Tibial nerve (tissue), 4 donors: ENCODE results near the gene EOLA1. TPM values are rescaled to one million over a fixed set of nuclear protein-coding genes. Genes with fewer than 3 reads are reported as not detected.
"Not testable (repeated sequence)": the region's sequence is repeated elsewhere in the genome, so short reads cannot be mapped to it uniquely, and the experiment has no call there.

Experiments used
- DNase-seq, 2 donors: peaks; one replicate each; pipeline ENCODE4 v3.0.0-alpha.2; 2019; ENCODE audit warnings: low spot score in 2 of 2
- H3K27ac ChIP-seq, 4 donors: fragments of 200-600 bp; sonication (generic) in 3 of 4; one replicate each; pipeline ENCODE4 v1.5.1; 2017 to 2019; ENCODE audit warnings: mild to moderate bottlenecking in 1 of 4
- H3K27me3 ChIP-seq, 2 donors: fragments of 200-600 bp; sonication (generic) in 1 of 2; one replicate each; pipeline versions ENCODE4 v1.5.1 to v1.6.0; 2017 to 2019
- H3K36me3 ChIP-seq, 3 donors: fragments of 200-600 bp; sonication (generic); one replicate each; pipeline ENCODE4 v1.5.1; 2018 to 2019
- H3K4me1 ChIP-seq, 4 donors: fragments of 200-600 bp; sonication (generic) in 3 of 4; one replicate each; pipeline ENCODE4 v1.5.1; 2017 to 2019
- H3K4me3 ChIP-seq, 4 donors: fragments of 200-600 bp; sonication (generic) in 3 of 4; one replicate each; pipeline ENCODE4 v1.5.1; 2017 to 2019; ENCODE audit warnings: mild to moderate bottlenecking in 1 of 4, moderate library complexity in 1 of 4
- H3K9me3 ChIP-seq, 4 donors: fragments of 200-600 bp; sonication (generic) in 3 of 4; one replicate each; pipeline ENCODE4 v1.5.1; 2017 to 2019
- EP300 ChIP-seq, 2 donors: sonication (generic); formaldehyde crosslinking; IDR thresholded peaks; one replicate each; pipeline ENCODE4 v1.6.1; 2017; ENCODE audit warnings: antibody characterized with exemption in 2 of 2, mild to moderate bottlenecking in 1 of 2
- POLR2A ChIP-seq, 2 donors: fragments of 450-650 bp; IDR thresholded peaks; one replicate each; pipeline ENCODE4 v1.6.1; 2017; ENCODE audit warnings: antibody characterized with exemption in 2 of 2, mild to moderate bottlenecking in 2 of 2, moderate library complexity in 2 of 2
- WGBS, 2 donors: methylation state at CpG; one replicate each; pipeline ENCODE4 v1.1.5; 2018; 5-methylcytosine and 5-hydroxymethylcytosine counted together
- total RNA-seq, 4 donors: library from RNA; depleted of rRNA; stranded (reverse); fragments of >200 nt; gene quantifications; one replicate each; pipeline ENCODE4 v1.1.0, GENCODE V29; 2016
- TF ChIP-seq, protein P1 (sequence below), 5 experiments: fragments of 200-600 bp in 3 of 5; fragments of 450-650 bp in 2 of 5; sonication (generic) in 3 of 5; IDR thresholded peaks; one replicate each; pipeline ENCODE4 v1.5.1; 2016 to 2019; ENCODE audit warnings: antibody characterized with exemption in 5 of 5, mild to moderate bottlenecking in 3 of 5, moderate library complexity in 2 of 5

Gene EOLA1
- total RNA-seq, 4 donors from 2014 or later, result 9.8 to 16.5 (median 12.3) TPM

DNA sequence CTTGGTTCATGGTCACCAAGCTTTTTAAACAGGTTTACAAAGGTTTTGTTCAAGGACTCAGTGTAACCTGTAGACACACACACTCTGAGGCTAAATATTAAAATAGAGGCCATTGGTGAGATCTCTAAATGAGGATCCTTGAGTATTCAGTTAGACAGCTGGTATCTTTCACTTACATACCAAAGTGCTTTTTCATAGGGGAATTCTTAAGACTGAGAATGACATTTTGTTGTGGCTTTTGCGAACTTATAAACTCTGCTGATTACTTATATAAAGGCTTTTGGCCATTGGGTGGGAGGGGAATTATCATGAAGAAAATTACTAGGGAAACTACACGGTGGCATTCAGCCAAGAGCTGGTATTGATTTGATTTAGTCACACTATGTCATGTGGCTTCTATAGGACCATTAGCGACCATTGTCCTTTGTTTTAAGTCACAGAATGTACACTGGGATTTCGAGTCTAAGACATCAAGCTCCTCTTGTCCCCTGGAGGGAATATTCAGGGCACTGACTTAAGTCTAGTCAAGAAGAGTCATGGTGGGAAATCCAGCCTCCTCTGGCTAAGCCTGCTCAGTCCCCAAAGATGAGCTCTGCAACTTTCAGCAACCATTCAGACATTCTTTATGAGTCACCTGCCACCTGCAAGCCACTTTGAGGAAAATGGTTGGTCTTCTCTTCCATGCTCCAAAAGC is 10.6 kb downstream of the EOLA1 start:
- WGBS, 2 donors, result no CpG with 5 or more reads among the region's 4 CpGs
- DNase-seq, H3K36me3 ChIP-seq, H3K9me3 ChIP-seq, H3K4me1 ChIP-seq, H3K4me3 ChIP-seq, H3K27ac ChIP-seq, H3K27me3 ChIP-seq: not testable (repeated sequence)

DNA sequence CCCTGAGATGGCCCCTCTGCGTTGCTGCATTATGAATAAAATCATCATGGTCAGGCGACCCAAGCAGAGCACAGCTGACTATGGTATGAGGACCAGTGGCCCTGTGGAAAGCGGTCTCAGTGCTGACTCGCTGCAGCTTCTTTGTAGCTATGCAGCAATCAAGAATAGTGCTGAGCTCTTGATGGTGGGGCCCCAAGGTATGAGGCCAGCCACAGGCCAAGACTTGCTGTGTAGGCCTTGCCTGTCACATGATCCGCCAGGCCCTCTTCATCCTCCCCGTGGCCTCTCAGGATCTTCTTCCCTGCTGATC is 11.1 kb downstream of the EOLA1 start:
- not testable (repeated sequence) for H3K4me1 ChIP-seq, H3K4me3 ChIP-seq, DNase-seq, H3K27me3 ChIP-seq, H3K27ac ChIP-seq, H3K36me3 ChIP-seq, H3K9me3 ChIP-seq
- WGBS, 2 donors, result no CpG with 5 or more reads among the region's 6 CpGs

DNA sequence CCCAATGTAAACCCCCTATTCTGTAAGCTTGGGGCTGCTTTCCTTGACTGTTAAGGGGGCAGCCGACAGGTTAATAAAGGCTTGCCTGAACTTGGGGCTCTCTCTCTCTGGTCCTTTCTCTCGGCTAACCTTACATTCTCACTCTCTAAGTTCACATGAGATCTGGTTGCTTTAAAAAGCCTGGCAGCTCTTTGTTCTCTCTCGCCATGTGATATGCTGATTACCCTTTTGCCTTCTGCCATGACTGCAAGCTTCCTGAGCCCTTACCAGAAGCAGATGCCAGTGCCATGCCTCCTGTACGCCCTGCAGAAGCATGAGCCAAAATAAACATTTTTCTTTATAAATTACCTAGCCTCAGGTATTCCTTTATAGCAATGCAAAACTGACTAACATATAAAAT is 14.4 kb downstream of the EOLA1 start:
- WGBS, 2 donors, result no CpG with 5 or more reads among the region's 4 CpGs
- H3K4me3 ChIP-seq, H3K4me1 ChIP-seq, H3K27me3 ChIP-seq, H3K36me3 ChIP-seq, H3K27ac ChIP-seq, H3K9me3 ChIP-seq, DNase-seq: not testable (repeated sequence)

DNA sequence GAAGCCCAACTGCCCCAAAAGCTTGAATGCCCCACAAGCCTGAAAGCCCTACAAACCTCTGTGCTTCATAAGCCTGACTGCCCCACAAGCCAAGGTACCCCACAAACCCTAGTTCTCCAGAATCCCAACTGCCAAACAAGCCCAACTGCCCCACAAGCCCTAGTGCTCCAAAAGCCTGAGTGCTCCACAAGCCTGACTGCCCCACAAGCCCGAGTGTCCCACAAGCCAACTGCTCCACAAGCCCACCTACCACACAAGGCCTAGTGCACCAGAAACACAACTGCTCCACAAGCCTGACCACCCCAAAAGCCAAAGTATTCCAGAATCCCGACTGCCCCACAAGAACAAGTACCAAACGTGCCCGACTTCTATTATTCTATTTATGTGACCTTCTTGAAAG is 22.5 kb downstream of the EOLA1 start:
- H3K36me3 ChIP-seq, result no peaks in the 10 kb centered on the region
- TF ChIP-seq, protein P1, sequence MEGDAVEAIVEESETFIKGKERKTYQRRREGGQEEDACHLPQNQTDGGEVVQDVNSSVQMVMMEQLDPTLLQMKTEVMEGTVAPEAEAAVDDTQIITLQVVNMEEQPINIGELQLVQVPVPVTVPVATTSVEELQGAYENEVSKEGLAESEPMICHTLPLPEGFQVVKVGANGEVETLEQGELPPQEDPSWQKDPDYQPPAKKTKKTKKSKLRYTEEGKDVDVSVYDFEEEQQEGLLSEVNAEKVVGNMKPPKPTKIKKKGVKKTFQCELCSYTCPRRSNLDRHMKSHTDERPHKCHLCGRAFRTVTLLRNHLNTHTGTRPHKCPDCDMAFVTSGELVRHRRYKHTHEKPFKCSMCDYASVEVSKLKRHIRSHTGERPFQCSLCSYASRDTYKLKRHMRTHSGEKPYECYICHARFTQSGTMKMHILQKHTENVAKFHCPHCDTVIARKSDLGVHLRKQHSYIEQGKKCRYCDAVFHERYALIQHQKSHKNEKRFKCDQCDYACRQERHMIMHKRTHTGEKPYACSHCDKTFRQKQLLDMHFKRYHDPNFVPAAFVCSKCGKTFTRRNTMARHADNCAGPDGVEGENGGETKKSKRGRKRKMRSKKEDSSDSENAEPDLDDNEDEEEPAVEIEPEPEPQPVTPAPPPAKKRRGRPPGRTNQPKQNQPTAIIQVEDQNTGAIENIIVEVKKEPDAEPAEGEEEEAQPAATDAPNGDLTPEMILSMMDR (IDR thresholded peaks at IDR 0.05), result no peak
- TF ChIP-seq EP300 (IDR thresholded peaks at IDR 0.05) (no peak), POLR2A (IDR thresholded peaks at IDR 0.05) (no peak)
- no peak for DNase-seq
- H3K27ac ChIP-seq, result no peak overlapping the region
- no peaks in the 10 kb centered on the region for H3K27me3 ChIP-seq
- 81 to 95% methylated on average over 4 of the region's 4 CpGs for WGBS, 2 donors
- no peak overlapping the region for H3K4me3 ChIP-seq
- no peaks in the 10 kb centered on the region for H3K4me1 ChIP-seq
- H3K9me3 ChIP-seq, result no peaks in the 10 kb centered on the region

DNA sequence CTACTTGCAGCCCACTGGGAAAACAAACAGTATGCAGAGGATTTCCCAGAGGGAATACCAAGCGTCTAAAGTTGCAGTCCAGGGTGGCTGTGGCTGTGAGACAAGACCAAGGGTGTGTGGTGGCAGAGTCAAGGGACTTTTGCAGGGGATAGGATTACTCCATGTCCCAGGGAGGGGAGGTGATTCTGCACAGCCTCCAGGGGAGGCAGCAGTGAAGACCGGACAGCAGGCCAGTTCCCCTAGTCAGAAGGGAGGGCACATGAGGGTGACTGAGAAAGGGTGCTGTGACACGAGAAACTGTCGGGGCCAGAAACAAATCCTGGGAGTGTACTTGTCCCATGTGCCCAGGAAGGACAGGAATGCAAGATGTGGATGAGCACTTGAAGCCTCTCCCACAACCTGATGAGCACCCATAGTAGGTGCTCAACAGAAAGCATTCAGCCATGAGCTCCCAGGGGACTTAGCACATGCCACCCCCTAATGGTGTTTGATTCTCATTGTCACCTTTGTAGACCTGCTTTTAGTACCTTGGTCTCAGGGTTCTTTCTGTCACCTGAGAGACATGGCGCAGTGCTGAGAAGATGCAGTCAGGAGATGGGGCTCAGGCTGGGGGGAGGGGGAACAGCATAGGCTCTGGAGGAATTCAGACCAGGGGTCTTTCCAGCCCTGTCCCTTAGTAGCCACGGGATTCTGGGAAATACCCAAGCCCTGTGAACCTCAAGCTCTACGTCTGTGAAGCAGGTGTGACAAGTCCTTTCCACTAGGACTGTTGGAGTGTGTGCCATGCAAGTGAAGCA is 27.0 kb downstream of the EOLA1 start:
- Histone ChIP-seq H3K9me3 (no peaks in the 10 kb centered on the region), H3K27ac (no peak overlapping the region), H3K4me3 (no peak overlapping the region), H3K36me3 (no peaks in the 10 kb centered on the region), H3K4me1 (no peaks in the 10 kb centered on the region), H3K27me3 (no peaks in the 10 kb centered on the region)
- 72 to 92% methylated on average over 2 to 7 of the region's 7 CpGs for WGBS, 2 donors
- no peak for DNase-seq
- TF ChIP-seq EP300 (IDR thresholded peaks at IDR 0.05), result no peak
- TF ChIP-seq POLR2A (IDR thresholded peaks at IDR 0.05), result no peak
- TF ChIP-seq, protein P1 (IDR thresholded peaks at IDR 0.05), result no peak

DNA sequence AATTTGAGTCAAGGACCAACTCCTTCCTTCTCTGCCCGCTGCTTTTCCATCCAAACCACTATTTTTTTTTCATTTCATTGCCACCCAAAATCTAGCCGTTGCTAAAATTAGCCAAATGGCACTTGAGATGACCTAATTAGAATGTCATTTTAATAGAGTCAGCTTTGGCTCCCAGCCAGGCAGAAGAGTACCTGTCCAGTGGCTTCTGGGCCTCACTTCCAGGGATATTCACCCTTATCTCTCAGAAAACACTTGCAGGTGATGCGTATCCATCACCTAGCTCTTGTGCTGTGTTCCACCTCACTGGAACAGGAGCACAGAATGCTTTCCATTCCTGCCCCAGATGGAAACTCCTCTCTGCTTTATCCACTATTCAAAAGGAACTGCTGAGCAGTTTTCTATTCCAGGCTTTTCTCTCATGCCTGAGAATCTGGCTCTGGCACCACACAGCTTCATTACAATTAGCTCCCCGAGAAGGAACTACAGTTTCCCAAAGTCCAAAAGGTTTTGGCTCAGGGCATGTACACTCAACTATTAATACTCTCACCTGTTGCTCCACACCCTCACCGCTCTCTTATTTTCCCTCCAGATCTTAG is 28.0 kb downstream of the EOLA1 start:
- H3K4me1 ChIP-seq, result no peaks in the 10 kb centered on the region
- no peak overlapping the region for H3K4me3 ChIP-seq
- no peak for DNase-seq
- TF ChIP-seq POLR2A (IDR thresholded peaks at IDR 0.05), result no peak
- TF ChIP-seq, protein P1 (IDR thresholded peaks at IDR 0.05), result no peak
- no peak for TF ChIP-seq EP300 (IDR thresholded peaks at IDR 0.05)
- 66 to 77% methylated on average over 5 of the region's 5 CpGs for WGBS, 2 donors
- H3K36me3 ChIP-seq, result no peaks in the 10 kb centered on the region
- H3K27me3 ChIP-seq, result no peaks in the 10 kb centered on the region
- H3K27ac ChIP-seq, result no peak overlapping the region
- no peaks in the 10 kb centered on the region for H3K9me3 ChIP-seq
